ENCODE data around the gene CCDC146.
"Not testable (repeated sequence)": the region's sequence is repeated elsewhere in the genome, so short reads cannot be mapped to it uniquely, and the experiment has no call there.

GRCh38 chr7:77155601-77156377 lies 33.4 kb downstream of the CCDC146 start:
- not testable (repeated sequence) for TF ChIP-seq RAD21 (IDR thresholded peaks at IDR 0.05); CTCF (IDR thresholded peaks at IDR 0.05; ENCODE audit: low read depth, low read length, missing input control); MAX (IDR thresholded peaks at IDR 0.05); JUND (IDR thresholded peaks at IDR 0.05); REST (IDR thresholded peaks at IDR 0.05); EGR1 (IDR thresholded peaks at IDR 0.05; ENCODE audit: low read depth in 2 of 2)
